Right renal pelvis (tissue), 4 donors: ENCODE measurements around the gene JAK1. TPM values are rescaled to one million over a fixed set of nuclear protein-coding genes. Genes with fewer than 3 reads are reported as not detected.

ENCODE experiments used
- DNase-seq, 4 donors: peaks; one replicate each; pipeline ENCODE4 v3.0.0-alpha.2; 2013; ENCODE audit warnings: low read depth in 4 of 4, low spot score in 3 of 4, missing footprints in 1 of 4
- polyA plus RNA-seq, 4 donors: library from polyadenylated mRNA; unstranded; fragments of 120-200 nt; gene quantifications; one replicate each; pipeline ENCODE4 v1.2.1, GENCODE V29; 2013; ENCODE audit not compliant: insufficient read length in 4 of 4

Gene JAK1
- polyA plus RNA-seq, 4 donors = 95.2 to 118 (median 113) TPM

- DNase-seq = no peak
Observed at GRCh38 chr1:64809309-64809708, 157.0 kb downstream of the JAK1 start.

- no peak for DNase-seq
Observed at GRCh38 chr1:64801851-64802523, 164.4 kb downstream of the JAK1 start.

GRCh38 chr1:64798872-64799271 lies 167.5 kb downstream of the JAK1 start:
- DNase-seq = no peak

- DNase-seq = no peak
Observed at GRCh38 chr1:64790832-64791487, 175.4 kb downstream of the JAK1 start.

Other genes starting within 250 kb of the JAK1 start
- 10 to 100 TPM; 23.7 to 29.1 (median 28.5) TPM for gene RAVER2, start 221.5 kb downstream of the JAK1 start, polyA plus RNA-seq
- gene AK4, start 181.7 kb upstream of the JAK1 start, polyA plus RNA-seq = 10 to 100 TPM; 48.3 to 83.3 (median 52.4) TPM